Measurements from ENCODE around the gene MIAT.

Gene MIAT

DNA sequence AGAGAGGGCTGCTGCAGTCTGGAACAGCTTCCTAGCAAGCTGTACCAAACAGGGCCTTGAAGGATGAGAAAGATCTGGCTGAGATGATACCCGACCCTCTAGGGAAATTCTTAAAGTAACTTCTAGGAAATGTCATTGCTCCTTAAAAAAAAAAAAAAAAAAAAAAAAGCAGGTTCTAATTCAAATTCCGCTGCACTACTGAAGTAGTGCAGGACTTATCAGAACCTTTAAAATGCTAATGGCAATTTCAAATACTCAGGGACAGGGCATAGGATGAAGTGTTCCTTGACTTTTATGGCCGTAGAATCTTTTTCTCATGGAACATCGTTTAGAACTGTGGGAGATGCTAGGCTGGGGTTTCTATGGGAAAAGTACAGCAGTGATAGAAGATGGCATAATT is 13.1 kb downstream of the MIAT start:
- no peak for DNase-seq

DNA sequence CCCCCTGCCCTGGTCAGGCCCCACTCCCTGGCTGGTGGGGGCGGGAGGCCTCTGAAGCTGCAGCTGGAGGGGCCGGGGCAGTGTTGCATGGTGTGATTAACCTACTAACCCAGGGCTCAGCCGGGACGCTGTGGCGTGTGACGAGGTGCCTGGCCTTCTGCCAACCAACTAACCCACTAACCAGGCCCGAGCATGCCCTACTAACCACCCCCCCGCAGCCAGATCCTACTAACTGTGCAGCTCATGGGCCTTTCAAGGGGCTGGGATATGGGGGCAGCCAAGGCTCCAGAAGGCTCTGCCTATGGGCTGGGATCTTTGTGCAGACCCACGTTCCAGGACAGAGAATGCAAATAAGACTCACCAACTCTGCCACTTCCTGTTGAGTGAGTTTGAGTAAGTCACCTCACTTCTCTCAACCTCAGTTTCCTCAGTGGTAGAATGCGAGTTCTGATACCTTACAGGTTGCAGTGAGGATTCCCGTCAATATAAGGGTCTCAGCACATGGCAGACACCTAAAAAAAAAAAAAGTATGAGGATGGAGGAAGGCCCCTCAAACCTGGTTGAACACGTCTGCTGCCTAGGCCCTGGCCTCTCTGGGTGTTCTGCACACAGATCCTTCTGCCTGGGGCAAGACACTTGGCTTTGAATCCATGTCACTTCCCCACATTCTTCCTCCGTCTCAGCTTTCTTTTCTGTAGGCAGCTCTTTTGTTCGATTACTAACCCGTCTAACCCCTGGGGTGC is 14.1 kb downstream of the MIAT start:
- peak; percentile 74 for DNase-seq

DNA sequence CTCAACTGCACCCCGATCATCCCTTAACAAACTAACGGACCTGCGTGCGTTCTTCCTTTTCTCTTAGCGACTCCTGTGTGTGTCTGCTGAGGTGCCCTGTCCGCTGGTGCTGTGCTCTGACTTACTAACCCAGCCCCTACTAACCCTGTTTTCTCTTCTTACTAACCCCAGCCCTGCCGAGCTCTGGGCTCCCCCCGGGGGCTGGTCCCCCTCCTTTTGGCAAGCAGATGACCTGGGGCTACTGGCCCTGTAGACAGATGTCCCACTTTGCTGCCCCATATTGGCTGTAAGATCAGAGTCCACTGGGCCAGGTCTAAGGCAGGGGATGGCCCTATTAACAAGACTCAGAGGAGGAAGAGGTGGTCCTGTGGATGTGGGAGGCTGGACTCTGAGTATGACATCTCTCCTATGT is 14.7 kb downstream of the MIAT start:
- no peak for DNase-seq

DNA sequence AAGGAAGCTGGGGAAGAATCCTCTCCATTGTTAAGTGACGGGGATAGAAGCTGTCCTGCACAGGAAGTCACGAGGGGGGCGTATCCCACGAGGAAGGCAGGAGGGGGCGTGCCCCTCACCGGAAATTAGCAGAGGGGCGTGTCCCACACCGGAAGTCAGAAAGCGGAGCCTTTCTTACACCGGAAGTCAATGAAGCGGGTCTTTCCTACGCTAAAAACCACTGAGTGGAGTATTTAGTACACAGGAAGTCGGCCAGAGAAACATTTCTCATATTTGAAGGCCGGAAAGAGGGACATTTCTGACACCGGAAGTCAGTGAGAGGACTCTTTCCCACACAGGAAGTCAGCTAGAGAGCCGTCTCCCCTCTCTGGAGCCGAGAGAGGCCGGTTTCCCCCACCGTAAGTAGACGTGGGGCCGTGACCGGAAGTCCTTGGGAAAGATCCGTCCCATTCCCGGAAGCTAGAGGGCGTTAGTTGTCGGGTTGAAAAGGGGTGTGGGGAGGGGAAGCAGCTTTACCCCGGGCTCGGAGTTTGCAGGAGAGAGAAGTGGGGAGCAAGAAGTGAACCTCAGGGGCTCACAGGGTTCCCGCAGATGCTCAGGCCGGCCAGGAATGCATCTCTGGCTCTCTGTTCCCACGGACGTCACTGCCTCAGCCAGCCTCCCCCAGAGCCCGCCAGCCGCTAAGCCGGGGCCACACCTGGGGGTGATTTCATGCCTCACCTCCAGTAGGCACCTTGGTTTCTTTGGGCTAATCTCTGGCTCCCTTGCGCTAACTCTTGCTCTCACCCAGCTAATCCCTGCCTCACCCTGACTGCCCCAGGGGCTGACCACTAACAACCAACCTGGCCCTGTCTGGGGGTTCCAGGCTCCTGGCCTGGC is 15.4 kb downstream of the MIAT start:
- DNase-seq: peak; percentile 89

DNA sequence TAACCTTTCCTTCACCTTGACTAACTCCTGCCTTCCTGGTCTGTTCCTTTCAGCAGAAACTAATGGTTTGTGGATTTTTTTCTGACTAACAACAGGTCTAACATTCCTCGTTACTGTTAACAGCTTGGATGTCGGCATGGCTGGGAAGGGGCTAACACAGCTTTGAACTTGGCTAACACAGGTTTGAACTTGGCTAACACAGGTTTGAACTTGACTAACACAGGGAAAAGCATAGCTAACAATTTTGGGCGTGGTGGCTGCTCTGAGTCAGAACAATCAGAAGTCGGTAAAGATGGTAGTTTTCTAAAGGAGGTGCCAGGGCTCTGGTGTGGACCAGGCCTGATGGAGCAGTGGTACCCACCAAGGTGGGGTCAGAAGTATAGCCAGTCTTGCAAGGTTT is 16.1 kb downstream of the MIAT start:
- DNase-seq: peak; percentile 43

DNA sequence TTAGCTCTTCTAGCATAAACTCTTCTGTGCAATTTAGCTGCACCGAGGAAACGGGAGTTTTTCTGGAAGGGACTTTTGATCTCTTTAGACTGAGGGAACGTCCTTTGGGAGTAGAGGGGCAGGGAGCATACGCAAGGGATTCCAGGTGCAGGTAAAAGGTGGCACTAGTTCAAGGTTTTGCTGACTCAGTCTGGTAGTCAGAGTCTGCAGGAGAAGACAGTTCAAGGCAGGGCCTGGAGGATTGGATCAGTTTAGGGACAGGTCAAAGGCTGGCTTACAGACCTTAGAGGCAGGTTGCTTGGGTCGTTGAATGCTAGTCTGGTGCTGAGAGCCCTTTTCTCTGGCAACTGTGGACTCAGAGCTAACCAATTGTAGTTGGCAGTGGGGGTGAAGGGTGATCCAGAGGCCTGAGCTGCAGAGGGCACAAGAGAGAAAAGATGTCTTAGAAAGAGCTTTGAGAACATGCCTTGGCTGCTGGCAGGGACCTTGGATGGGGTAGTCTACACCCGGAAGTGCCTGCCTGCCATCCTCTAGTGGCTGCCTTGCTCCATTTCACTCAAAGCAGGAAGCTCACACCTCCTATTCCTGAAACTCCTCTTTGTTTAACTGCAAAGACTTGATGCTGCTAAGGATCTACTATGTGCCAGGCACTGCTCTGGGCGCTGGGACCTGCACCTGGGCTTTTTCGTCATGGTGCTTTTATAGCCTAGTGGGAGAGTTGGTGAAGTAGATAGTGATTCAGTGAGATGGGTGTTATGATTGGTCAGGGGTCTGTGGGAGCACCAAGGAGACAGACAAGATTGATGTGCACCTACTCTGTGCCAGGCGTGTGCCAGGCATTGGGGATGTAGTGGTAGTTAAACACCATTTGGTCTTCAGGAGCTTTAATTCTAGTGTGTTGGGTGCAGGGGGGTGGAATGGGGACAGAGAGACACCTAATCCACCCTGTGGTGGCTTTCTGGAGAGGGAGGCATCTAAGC is 17.1 kb downstream of the MIAT start:
- peak; percentile 26 for DNase-seq

DNA sequence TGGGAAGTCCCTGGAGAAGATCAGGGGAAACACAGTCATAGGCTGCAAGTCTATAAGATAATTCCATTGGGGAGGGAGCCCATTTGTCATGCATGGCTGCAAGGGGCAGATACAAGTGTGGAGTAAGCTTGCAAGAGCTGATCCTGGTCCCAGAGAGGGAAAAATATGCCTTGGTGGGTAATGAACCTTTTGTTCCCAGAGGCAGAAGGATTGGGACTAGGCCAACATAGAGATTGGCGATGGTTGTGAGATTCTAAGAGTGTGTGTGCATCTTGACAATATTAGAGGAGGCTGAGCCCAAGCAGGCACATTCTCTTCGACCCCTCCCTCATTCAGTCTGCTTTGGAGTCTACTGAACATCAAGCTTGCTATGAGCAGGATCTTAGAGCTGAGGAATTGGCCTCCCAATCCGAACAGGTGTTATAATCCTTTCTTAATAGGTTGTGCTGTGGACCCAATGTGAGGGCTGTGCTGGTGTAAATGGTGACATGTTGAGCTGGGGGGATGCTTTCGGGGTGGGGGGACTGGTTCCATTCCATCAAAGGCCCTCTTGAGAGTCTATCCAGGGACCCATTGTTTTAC is 18.4 kb downstream of the MIAT start:
- DNase-seq: no peak

DNA sequence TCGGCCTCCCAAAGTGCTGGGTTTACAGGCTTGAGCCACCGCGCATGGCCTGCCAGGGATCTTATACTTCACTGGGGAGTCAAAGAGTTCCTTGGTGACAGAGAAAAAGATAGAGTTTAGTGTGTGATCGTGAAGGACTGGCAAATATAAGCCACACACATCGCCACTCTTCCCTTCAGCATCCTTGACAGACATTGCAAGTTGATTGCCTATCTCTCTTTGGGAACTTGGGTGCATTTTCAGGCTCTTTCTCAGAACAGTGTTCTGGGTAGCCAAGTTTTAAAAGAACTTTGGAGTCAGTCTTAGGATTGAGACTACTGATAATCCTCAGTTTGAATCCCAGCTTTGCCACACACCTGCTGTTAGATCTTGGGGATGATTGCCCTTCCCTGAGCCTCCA is 19.8 kb downstream of the MIAT start:
- no peak for DNase-seq

DNA sequence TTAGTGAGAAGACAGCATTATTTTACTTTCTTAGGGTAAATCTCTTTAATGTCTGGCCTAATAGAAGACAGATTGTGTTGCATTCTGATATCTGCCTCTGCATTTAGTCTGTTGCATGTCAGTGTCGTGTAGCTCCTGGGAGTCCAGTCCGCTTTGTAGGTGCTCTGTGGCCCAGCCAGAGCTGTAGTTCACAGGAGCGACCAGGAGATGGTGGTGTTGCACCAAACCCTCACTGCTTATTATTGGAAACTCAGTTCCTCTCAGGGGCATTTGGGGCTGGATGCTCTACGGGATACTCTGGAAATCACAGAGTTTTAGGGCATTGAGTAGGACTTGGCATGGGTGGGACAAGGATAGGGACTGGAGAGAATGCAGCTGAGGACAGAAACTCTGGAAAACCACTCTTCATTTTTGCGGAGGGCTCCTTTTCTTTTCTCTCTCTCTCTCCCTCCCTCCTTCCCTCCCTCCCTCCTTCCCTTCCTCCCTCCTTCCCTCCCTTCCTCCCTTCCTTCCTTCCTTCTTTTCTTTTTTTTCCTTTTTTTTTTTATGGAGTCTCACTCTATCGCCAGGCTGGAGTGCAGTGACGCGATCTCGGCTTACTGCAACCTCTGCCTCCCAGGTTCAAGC is 21.7 kb downstream of the MIAT start:
- peak; percentile 77 for DNase-seq

DNA sequence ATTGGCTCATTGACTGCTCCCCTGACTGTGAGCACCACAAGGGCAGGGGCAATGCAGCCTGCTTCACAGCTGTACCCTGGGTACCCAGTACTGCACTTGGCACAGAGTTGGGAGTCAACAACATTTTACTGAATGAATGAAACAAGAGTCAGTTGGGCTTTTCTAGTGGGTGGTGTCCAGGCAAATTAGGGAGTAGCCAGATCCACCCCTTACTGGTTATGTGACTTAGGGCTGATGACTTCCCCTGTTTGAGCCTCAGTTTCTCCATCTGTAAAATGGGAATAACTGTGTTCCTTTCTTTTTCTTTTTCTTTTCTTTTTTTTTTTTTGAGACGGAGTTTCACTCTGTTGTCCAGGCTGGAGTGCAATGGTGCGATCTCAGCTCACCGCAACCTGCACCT is 23.1 kb downstream of the MIAT start:
- no peak for DNase-seq

DNA sequence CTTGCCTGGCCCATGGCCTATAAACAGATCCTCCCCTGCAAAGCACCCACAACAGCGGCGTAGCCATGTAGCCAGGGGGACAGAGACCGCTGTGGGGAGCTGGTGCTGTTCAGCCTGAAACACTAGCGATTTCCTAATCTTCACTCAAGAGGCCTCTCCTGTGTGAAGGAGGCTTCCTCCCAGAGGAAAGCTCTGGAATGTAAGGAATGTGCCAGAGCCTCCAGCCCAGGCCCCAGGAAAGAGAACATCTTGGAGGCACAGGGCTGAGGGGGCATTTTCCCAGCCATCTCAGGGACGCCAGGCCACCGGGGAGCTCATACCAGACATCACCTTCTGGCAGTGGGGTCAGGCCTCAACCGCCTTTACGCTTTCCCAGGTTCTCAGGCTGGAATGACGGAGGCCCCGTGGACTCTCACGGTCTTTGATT is 24.0 kb downstream of the MIAT start:
- DNase-seq: no peak

DNA sequence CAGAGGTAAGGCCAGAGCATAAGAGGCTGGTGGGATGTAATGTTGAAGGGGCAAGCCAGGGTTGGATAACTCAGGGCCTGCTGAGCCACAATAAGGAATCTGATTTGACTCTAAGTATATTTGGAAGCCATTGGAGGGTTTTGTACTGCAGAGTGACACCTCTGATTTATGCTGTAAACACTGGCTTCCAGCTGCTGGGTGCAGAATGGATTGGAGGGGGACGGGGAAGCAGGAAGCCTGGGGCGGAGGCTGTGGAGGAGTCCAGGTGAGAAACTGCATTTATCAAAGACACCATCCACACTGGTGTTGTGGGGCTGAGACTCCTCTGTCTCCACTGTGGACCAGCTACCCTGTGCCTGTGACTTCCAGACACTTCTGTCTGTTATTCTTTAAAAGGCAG is 26.8 kb downstream of the MIAT start:
- no peak for DNase-seq

DNA sequence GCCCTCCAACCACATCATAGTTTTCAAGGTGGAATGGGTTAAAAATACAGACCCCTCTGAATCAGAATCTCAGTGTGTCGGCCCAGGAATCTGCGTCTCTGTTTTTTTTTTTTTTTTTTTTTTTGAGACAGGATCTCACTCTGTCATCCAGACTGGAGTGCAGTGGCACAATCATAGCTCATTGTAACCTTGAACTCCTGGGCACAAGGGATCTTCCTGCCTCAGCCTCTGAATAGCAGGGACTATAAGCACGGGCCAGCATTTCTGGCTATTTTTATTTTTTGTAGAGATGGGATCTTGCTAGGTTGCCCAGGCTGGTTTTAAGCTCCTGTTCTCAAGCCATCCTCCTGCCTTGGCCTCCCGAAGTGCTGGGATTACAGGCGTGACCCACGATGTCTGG is 28.2 kb downstream of the MIAT start:
- no peak for DNase-seq

DNA sequence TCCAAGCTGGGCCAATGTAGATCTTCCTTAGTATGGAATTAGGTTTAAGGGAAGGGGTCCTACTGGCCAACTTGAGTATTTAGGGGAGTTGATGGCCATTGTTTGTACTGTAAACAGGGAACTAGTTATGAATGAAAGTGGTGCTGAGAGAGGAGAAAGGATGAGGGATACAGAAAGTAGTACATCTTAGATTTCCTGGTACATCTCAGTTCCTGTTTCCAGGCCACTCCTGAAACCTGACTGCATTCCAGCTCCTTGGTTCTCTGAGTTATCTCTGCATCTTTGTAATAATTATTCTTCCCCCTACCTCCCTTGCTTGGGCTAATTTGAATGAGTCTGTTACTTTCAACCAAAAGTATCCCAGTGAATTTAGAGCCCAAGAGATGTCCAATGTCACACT is 30.1 kb downstream of the MIAT start:
- no peak for DNase-seq

DNA sequence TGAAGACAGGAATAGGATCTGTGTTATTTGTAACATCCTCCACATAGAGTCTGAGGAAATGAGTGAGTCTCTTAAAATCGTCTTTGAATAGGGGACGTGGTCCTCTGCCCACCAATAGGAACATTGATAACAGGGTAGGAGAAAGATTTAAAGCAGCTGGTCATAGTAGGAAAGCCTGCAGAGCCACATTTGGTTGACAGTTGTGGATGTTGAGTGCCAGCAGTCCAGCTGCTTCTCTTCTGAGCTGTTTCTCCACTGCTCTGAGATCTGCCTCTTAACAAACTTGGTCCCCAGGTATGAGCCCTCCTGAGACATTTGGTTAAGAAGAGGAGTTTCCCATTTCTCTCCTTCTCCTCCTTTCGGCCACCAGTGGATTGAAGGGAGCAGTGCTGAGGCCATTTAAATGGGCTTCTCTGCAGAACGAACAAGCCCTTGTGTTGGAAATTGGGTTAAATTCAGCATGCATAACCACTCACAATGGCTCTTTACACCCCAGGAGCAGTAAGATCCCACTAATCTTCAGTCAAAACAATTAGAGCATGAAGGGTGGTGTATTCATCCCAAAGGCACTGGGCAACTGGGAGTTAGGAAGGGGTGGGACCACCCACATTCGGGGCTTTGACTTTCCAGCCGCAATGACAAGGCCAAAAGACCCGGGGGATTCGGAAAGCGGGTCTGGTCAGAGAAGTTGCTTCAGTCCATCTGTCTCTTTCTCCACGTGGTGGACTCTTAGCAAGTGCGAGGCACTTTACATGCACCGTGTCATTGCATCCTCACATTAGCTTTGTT is 32.3 kb downstream of the MIAT start:
- no peak for DNase-seq

DNA sequence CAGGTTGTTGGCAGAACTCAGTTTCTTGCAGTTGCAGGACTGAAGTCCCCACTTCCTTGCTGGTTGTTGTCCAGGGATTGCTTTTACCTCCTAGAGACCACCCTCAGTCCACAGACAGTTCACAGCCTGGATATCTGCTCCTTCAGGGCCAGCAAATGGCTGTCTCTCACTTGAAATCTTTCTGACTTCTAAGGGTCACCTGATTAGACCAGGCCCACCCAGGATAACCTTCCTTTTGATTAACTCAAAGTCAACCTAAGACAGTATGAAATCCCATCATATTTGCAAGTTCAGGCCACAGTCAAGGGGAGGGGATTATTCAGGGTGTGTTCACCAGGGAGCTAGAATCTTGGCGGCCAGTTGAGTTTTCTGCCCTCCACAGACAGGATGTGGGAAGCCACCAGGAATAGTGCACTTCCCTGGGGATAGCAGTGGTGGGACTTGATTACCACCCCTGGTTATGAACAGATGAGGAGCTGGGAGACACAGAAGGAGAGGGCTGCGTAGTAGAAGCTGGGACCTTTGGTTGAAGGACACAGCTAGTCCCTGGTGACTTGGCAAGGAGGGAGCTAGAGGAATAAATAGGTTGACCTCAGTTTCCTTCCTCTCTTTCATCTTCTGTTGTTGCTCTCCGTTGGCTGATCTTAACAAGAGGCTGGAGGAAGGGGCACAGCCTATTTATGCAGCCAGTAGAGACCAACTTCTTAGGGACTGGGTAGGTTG is 33.4 kb downstream of the MIAT start:
- DNase-seq: no peak

DNA sequence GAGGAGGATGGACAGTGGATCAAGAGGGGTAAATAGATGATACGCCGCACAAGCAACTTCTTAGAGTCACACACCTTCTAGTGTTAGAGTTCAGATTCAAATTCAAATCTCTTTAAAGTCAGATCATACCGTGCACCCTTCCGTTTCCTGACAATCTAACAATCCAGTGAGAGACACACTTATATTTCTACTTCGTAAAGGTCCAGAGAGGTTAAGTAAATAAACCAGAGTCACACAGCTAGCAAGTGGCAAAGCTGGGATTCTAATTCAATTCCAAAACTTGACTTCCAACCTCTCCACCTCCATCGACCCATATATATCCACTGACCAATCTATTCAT is 34.0 kb downstream of the MIAT start:
- DNase-seq: no peak

DNA sequence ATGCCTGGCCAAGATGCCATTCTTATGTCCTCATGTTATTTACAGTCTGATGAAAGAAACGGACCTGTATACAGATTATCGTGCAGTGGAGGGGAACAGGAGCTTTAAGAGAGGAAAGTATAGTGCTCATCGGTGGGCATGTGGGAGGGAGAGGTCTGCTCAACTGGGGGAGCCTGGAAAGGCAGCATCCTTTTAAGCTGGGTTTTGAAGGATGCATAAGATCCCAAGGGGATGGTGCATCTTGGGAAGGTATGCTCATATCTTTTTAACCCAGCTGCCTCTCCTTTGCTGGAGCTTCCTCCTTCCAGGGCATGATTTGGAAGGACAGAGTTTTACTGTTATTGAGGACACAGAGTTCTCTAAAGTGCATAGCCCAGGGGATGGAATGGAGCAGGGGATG is 34.8 kb downstream of the MIAT start:
- no peak for DNase-seq

DNA sequence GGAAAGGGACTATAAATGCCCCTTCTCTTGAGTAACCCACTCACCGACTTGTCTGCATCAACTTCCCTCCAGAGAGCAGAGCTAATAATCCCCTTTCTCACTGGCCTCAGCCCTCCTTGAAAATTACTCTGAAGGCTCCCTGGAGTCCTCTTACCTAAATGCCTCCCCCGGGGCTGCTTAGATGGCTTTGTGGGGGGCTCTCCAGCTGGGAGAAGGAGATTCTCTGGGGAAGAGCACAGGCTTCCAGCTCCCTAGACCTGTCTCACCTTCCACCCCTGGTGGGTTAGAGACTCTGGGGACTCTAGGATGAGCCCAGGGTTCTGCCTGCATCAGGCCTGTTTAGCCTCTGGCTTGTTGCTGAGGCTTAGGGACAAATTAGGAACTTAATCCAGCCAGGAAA is 39.8 kb downstream of the MIAT start:
- DNase-seq: no peak

DNA sequence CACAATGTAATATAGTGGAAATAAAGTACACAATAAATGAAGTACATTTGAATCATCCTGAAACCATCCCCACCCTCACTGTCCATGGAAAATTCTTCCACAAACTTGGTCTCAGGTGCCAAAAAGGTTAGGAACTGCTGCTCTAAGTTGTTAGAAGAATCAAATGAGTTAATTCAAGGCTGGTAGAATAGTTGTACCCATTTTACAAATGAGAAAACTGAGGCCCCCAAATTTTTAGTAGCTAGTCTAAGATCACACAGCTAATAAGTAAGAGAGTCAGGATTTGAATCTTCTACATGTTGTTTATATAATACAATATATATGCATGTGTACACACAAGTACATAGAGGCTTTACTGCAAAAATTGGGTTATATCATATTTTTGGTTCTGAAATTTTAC is 43.1 kb downstream of the MIAT start:
- DNase-seq: no peak

DNA sequence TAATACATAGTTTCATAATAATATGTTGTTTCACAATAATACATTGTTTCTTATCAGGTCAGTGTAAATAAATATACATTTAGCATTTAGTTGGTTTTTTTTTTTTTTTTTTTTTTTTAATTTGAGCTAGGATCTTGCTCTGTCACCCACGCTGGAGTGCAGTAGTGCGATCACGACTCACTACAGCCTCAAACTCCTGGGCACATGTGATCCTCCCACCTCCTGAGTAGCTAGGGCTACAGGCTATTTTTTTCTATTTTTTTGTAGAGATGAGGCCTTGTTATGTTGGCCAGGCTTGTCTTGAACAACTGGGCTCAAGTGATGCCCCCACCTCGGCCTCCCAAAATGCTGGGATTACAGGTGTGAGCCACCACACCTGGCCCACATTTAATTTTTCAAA is 43.5 kb downstream of the MIAT start:
- no peak for DNase-seq

Measured in activated T-cell treated with anti-CD3 and anti-CD28 coated beads, Interleukin-2, amount 50 U/mL, for 1 hour (primary cell).